Smooth muscle cell (in vitro differentiated cells): Measurements from ENCODE around the gene NLRC5. TPM values are rescaled to one million over a fixed set of nuclear protein-coding genes. Genes with fewer than 3 reads are reported as not detected.

ENCODE experiments used
- DNase-seq: peaks from one replicate; lab custom pipeline; 2025; ENCODE audit not compliant: unreplicated experiment; lab: John Stamatoyannopoulos, UW
- H2AFZ ChIP-seq: fragments of 200-600 bp; sonication (generic); 2 replicates; pipeline ENCODE4 v1.6.0; 2016; ENCODE audit warnings: antibody characterized with exemption, low read depth, mild to moderate bottlenecking
- H3F3A ChIP-seq: fragments of 200-600 bp; sonication (generic); 2 replicates; pipeline ENCODE4 v1.6.0; 2017; ENCODE audit warnings: antibody characterized with exemption, low read depth
- H3K27ac ChIP-seq: fragments of 200-600 bp; sonication (generic); 2 replicates; pipeline ENCODE4 v1.5.1; 2016; ENCODE audit warnings: low read depth, mild to moderate bottlenecking
- H3K27me3 ChIP-seq: fragments of 200-600 bp; sonication (generic); 2 replicates; pipeline ENCODE4 v1.6.1; 2016; ENCODE audit warnings: low read depth, mild to moderate bottlenecking
- H3K36me3 ChIP-seq: fragments of 200-600 bp; sonication (generic); 2 replicates; pipeline ENCODE4 v1.5.1; 2016; ENCODE audit warnings: low read depth
- H3K4me1 ChIP-seq: fragments of 200-600 bp; sonication (generic); 2 replicates; pipeline ENCODE4 v1.5.1; 2016; ENCODE audit warnings: low read depth
- H3K4me2 ChIP-seq: fragments of 200-600 bp; sonication (generic); 2 replicates; pipeline ENCODE4 v1.6.0; 2016; ENCODE audit warnings: mild to moderate bottlenecking
- H3K4me3 ChIP-seq: fragments of 200-600 bp; sonication (generic); 2 replicates; pipeline ENCODE4 v1.5.1; 2016; ENCODE audit warnings: mild to moderate bottlenecking
- H3K79me2 ChIP-seq: fragments of 200-600 bp; sonication (generic); 2 replicates; pipeline ENCODE4 v1.6.0; 2016; ENCODE audit warnings: low read depth, mild to moderate bottlenecking
- H3K9ac ChIP-seq: fragments of 200-600 bp; sonication (generic); 2 replicates; pipeline ENCODE4 v1.6.0; 2016; ENCODE audit warnings: low read depth
- H3K9me3 ChIP-seq: fragments of 200-600 bp; sonication (generic); replicated peaks from 2 replicates; pipeline ENCODE4 v1.5.1; 2016; ENCODE audit warnings: low read depth
- H4K20me1 ChIP-seq: fragments of 200-600 bp; sonication (generic); 2 replicates; pipeline ENCODE4 v1.6.0; 2016; ENCODE audit warnings: low read depth
- CTCF ChIP-seq: fragments of 200-600 bp; sonication (generic); IDR thresholded peaks from 2 replicates; pipeline ENCODE4 v1.5.1; 2017; ENCODE audit warnings: borderline replicate concordance, mild to moderate bottlenecking, antibody characterized with exemption; ENCODE audit not compliant: insufficient read depth, poor library complexity, severe bottlenecking
- WGBS: methylation state at CpG from one replicate; pipeline ENCODE4 v1.1.7; 2016; ENCODE audit warnings: low lambda C conversion rate; 5-methylcytosine and 5-hydroxymethylcytosine counted together
- polyA plus RNA-seq: library from polyadenylated mRNA; unstranded; fragments of >200 nt; fragmentation: Nextera tagmentation; extraction: Ambion mirVana; gene quantifications from 2 replicates; pipeline ENCODE4 v1.2.1, GENCODE V29; 2016
- total RNA-seq: library from RNA; depleted of rRNA; stranded (reverse); fragments of >200 nt; gene quantifications from 2 replicates; pipeline ENCODE4 v1.2.3, GENCODE V29; 2014

NLRC5 gene
- total and polyA plus RNA-seq, 2 experiments from 2014 or later: 4.2 to 21.4 TPM

DNA sequence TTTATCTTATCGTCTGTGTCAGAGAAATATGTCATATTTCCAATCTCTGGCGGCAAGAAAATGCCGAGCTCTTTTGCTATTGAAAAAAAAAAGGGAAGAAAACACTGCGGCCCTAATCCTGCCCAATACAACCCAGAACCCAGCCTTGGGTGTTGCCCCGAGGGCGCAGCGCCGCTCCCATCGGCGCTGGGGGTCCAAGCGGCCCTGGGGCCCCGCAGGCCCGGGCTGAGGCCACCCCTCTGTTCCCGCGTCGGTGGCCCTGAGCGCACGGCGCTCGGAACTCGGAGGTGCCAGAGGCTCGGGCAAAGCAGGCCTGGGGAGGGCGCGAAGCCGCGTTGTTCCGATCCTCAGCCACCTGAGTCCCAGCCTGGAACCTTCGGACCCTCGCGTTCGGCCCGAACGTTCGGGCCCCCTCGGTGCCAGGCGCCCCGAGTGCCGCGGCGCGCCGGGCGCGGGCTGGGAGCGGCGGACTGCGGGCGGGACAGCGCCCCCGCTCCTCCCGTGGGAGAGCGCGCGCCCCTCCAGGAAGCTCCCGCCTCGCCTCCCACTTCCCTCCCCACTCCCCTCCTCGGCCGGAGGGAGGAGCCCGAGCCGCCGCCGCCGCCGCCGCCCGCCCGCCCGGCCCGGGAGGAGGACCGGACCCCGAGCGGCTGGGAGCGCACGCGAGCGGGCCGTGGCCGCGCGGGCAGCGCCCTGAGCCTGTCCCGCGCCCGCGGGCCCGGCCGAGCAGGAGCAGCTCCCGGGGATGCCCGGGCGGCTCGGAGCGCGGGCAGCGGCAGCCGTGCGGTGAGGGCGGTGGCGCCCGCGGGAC is 102.8 kb downstream of the NLRC5 start, which contains the start of gene CPNE2:
Gene CPNE2, plus strand, starts transcription at position 609 of the 811 bp plus-strand sequence. CDS start 18,160 bp downstream, outside the sequence.
- Histone ChIP-seq H3K4me1 (peaks cover 9% of the 10 kb centered on the region), H3K27me3 (no peaks in the 10 kb centered on the region), H3K9ac (peak within 1 kb of the TSS; percentile 39), H3K79me2 (peaks cover 13% of the 10 kb centered on the region), H2AFZ (peak within 1 kb of the TSS; percentile 93), H3F3A (peaks cover 5% of the 10 kb centered on the region), H3K4me2 (peak within 1 kb of the TSS; percentile 99), H3K36me3 (no peaks in the 10 kb centered on the region), H4K20me1 (peaks cover 7% of the 10 kb centered on the region), H3K27ac (peak within 1 kb of the TSS; percentile 47), H3K4me3 (peak within 1 kb of the TSS; percentile 84), H3K9me3 (no peaks in the 10 kb centered on the region)
- DNase-seq: peak; percentile 23
- TF ChIP-seq CTCF: peak; percentile 5
- under 1% methylated on average over 70 of the region's 100 CpGs for WGBS

DNA sequence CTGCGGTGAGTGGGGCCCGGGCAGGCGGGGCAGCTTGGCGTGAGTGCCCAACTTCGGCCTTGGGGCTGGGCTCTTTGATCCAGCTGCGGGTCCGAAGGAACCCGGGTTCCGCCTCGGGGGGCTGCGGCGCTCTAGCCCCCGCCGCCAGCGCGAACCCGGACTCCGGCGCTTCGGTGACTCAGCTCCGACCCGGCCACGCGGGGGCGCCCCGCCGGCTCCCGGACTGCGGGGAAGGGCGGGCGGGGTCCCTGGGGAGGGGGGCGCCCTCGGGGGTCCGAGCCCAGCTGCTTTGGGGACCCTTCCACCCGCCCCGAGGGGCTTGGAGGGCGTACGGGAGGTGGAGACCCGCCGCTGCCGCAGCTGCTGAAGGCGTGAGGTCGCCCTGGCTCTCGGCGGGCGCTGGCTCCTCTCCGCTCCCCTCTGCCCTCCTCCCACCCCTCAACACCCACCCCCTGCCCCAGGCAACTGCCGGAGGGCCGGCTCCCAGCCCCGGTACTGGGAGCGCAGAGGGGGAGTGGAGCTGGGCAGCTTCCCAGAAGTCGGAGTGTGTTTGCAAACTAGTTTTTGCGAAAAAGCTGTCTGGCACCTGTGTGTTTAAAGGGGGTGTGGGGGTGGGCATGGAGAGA is 103.5 kb downstream of the NLRC5 start:
- peak overlapping the region; percentile 99 for H3K4me2 ChIP-seq
- H3K9ac ChIP-seq: peak overlapping the region; percentile 34
- no peaks in the 10 kb centered on the region for H3K36me3 ChIP-seq
- no peak overlapping the region for H3K27ac ChIP-seq
- TF ChIP-seq CTCF: peak; percentile 75
- peak overlapping the region; percentile 84 for H3K4me3 ChIP-seq
- H4K20me1 ChIP-seq: peaks cover 7% of the 10 kb centered on the region
- H3K27me3 ChIP-seq: no peaks in the 10 kb centered on the region
- WGBS: 2% methylated on average over 16 of the region's 53 CpGs
- H3F3A ChIP-seq: peaks cover 5% of the 10 kb centered on the region
- DNase-seq: no peak
- peaks cover 13% of the 10 kb centered on the region for H3K79me2 ChIP-seq
- peak overlapping the region; percentile 72 for H2AFZ ChIP-seq
- no peaks in the 10 kb centered on the region for H3K9me3 ChIP-seq
- peaks cover 9% of the 10 kb centered on the region for H3K4me1 ChIP-seq

DNA sequence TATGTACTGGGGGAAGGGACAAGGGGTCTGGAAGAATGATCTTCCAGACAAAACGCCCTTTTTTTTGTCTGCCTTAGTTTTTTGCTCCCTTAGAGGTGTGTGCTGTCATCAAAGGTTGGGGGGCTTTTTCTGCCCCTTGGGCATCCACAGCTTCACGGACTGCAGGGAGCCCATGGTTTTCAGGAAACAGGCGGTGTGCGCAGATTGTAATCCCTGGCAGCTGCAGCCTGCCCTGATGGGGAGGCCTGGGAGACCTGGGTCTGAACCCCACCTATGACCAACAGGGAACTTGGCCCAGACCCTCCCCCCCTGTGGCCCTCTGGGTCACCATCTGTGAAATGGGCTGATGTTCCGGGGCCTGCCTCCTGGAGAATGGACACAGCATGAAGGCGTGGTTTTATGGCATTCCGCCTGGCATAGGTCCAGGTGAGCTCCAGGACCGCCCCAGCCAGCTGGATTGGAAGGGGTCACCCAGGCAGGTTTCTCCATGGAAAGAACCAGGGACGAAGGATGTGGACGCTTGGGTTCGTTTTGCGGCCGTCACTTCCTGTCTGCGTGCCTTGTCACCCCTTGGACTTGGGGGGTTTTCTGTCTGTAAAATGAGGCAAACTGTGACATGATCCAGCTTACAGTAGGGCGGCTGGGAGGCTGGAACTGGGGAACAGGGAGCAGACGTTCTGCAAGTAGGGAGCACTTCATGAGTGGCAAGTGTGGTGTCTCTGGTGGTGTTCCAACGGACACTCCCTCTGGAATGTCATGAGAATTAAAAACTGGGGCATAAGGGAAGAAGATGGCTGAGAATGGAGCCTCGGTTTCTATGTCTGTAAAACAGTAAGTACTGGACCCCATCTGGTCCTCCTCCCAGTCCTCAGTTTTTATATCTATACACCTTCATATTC is 104.6 kb downstream of the NLRC5 start:
- H3K27ac ChIP-seq: no peak overlapping the region
- no peak for DNase-seq
- no peak for TF ChIP-seq CTCF
- H3K4me2 ChIP-seq: peak overlapping the region; percentile 99
- no peak overlapping the region for H2AFZ ChIP-seq
- peaks cover 17% of the 10 kb centered on the region for H3K79me2 ChIP-seq
- no peaks in the 10 kb centered on the region for H3K9me3 ChIP-seq
- no peaks in the 10 kb centered on the region for H3K36me3 ChIP-seq
- 86% methylated on average over 18 of the region's 18 CpGs for WGBS
- H3K9ac ChIP-seq: no peak overlapping the region
- no peaks in the 10 kb centered on the region for H3K27me3 ChIP-seq
- H3K4me3 ChIP-seq: peak overlapping the region; percentile 84
- peaks cover 5% of the 10 kb centered on the region for H3F3A ChIP-seq
- H4K20me1 ChIP-seq: peaks cover 10% of the 10 kb centered on the region
- peaks cover 9% of the 10 kb centered on the region for H3K4me1 ChIP-seq
